IMR-90 (cell line): ENCODE results near the gene SHROOM4. TPM values are rescaled to one million over a fixed set of nuclear protein-coding genes. Genes with fewer than 3 reads are reported as not detected.

Experiments
- ATAC-seq: fragments of 200-7000 bp; cut with Tn5 transposase; 2 replicates; pipeline ENCODE4 v1.9.1; 2020; ENCODE audit warnings: low read depth, mild to moderate bottlenecking, moderate library complexity
- BruUV-seq: library from RNA; stranded (reverse); fragments of 400-500 nt; replicated peaks from 2 replicates; lab custom pipeline; 2021; lab: Mats Ljungman, UMichigan
- CTCF ChIA-PET: fragments of 300-600 bp; formaldehyde crosslinking; extraction: SDS; loops from one replicate; lab custom pipeline; 2021; ENCODE audit warnings: antibody characterized with exemption; lab: Yijun Ruan, JAX
- POLR2A ChIA-PET: fragments of 300-600 bp; sonication (Branson Sonifier 250); formaldehyde crosslinking; loops from one replicate; lab custom pipeline; 2022; ENCODE audit warnings: antibody characterized with exemption; ENCODE audit not compliant: unreplicated experiment; lab: Charles Lee
- DNase-seq: peaks from one replicate; pipeline ENCODE4 v3.0.0; 2013
- H2AFZ ChIP-seq: replicated peaks from 2 replicates; pipeline ENCODE3; 2013; ENCODE audit warnings: low read length, mild to moderate bottlenecking; ENCODE audit not compliant: poor library complexity
- H2AK5ac ChIP-seq: 2 replicates; pipeline ENCODE4 v1.6.1; 2013; ENCODE audit warnings: low read depth, low read length, inconsistent platforms
- H2AK9ac ChIP-seq: replicated peaks from 2 replicates; pipeline ENCODE3; 2013; ENCODE audit warnings: mild to moderate bottlenecking, low read depth, low read length, moderate library complexity; ENCODE audit not compliant: poor library complexity
- H2BK120ac ChIP-seq: 2 replicates; pipeline ENCODE4 v1.6.1; 2013; ENCODE audit warnings: low read depth, low read length, inconsistent platforms
- H2BK15ac ChIP-seq: 3 replicates; pipeline ENCODE4 v1.6.1; 2013; ENCODE audit warnings: low read depth, low read length, inconsistent platforms
- H2BK20ac ChIP-seq: 2 replicates; pipeline ENCODE4 v1.6.1; 2013; ENCODE audit warnings: low read depth, mild to moderate bottlenecking, inconsistent platforms, low read length, moderate library complexity
- H2BK5ac ChIP-seq: 2 replicates; pipeline ENCODE4 v1.6.1; 2013; ENCODE audit warnings: mild to moderate bottlenecking, low read depth, low read length, inconsistent platforms; ENCODE audit not compliant: poor library complexity, severe bottlenecking
- H3K14ac ChIP-seq: replicated peaks from 2 replicates; pipeline ENCODE4 v1.6.1; 2013; ENCODE audit warnings: low read depth, low read length, inconsistent platforms
- H3K18ac ChIP-seq: 2 replicates; pipeline ENCODE4 v1.6.1; 2013; ENCODE audit warnings: low read depth, low read length, control low read depth
- H3K23ac ChIP-seq: 2 replicates; pipeline ENCODE4 v1.6.1; 2013; ENCODE audit warnings: low read depth, low read length, inconsistent platforms
- H3K27ac ChIP-seq: 2 replicates; pipeline ENCODE4 v1.5.1; 2013; ENCODE audit warnings: mild to moderate bottlenecking, control low read depth, low read length; ENCODE audit not compliant: insufficient read depth
- H3K27me3 ChIP-seq: 2 replicates; pipeline ENCODE4 v1.6.1; 2013; ENCODE audit warnings: low read length; ENCODE audit not compliant: control insufficient read depth, insufficient read depth
- H3K36me3 ChIP-seq: 2 replicates; pipeline ENCODE4 v1.6.1; 2013; ENCODE audit warnings: low read length, mixed read lengths; ENCODE audit not compliant: control insufficient read depth, insufficient read depth
- H3K4ac ChIP-seq: 2 replicates; pipeline ENCODE4 v1.6.1; 2013; ENCODE audit warnings: low read depth, low read length, inconsistent platforms
- H3K4me1 ChIP-seq: 2 replicates; pipeline ENCODE4 v1.6.1; 2013; ENCODE audit warnings: low read length, mixed read lengths; ENCODE audit not compliant: control insufficient read depth, insufficient read depth
- H3K4me2 ChIP-seq: 2 replicates; pipeline ENCODE4 v1.6.1; 2013; ENCODE audit warnings: low read depth, mild to moderate bottlenecking, control low read depth, low read length, moderate library complexity
- H3K4me3 ChIP-seq: 2 replicates; pipeline ENCODE4 v1.5.1; 2013; ENCODE audit warnings: low read depth, mild to moderate bottlenecking, control low read depth, low read length, moderate library complexity; ENCODE audit not compliant: insufficient read depth
- H3K56ac ChIP-seq: 2 replicates; pipeline ENCODE4 v1.6.1; 2013; ENCODE audit warnings: low read length, inconsistent platforms; ENCODE audit not compliant: insufficient read depth; ENCODE audit errors: extremely low read depth
- H3K79me1 ChIP-seq, 2 experiments: 2 replicates each; pipeline ENCODE4 v1.6.1; 2013; ENCODE audit warnings: low read length in 2 of 2, inconsistent platforms in 1 of 2, low read depth in 1 of 2
- H3K9ac ChIP-seq: 2 replicates; pipeline ENCODE4 v1.6.1; 2013; ENCODE audit warnings: low read depth, low read length, control low read depth
- H3K9me1 ChIP-seq: 2 replicates; pipeline ENCODE4 v1.6.1; 2013; ENCODE audit warnings: low read length, inconsistent platforms; ENCODE audit not compliant: insufficient read depth
- H3K9me3 ChIP-seq: 2 replicates; pipeline ENCODE4 v1.6.1; 2013; ENCODE audit warnings: low read length; ENCODE audit not compliant: control insufficient read depth, insufficient read depth
- H4K20me1 ChIP-seq: 2 replicates; pipeline ENCODE4 v1.6.1; 2013; ENCODE audit warnings: low read length, inconsistent platforms; ENCODE audit not compliant: insufficient read depth
- H4K5ac ChIP-seq: 2 replicates; pipeline ENCODE4 v1.6.1; 2013; ENCODE audit warnings: mild to moderate bottlenecking, low read depth, low read length, control low read depth
- H4K8ac ChIP-seq, 2 experiments: 2 replicates each; pipeline ENCODE4 v1.6.1; 2013; ENCODE audit warnings: low read depth in 2 of 2, low read length in 2 of 2, control low read depth in 1 of 2, inconsistent platforms in 1 of 2
- H4K91ac ChIP-seq: 2 replicates; pipeline ENCODE4 v1.6.1; 2013; ENCODE audit warnings: low read depth, low read length, inconsistent platforms; ENCODE audit not compliant: insufficient read depth
- BHLHE40 ChIP-seq: fragments of 150-350 bp; IDR thresholded peaks from 2 replicates; pipeline ENCODE4 v1.6.1; 2016; ENCODE audit warnings: mild to moderate bottlenecking, low read depth, low read length
- CEBPB ChIP-seq: IDR thresholded peaks from 2 replicates; pipeline ENCODE4 v1.6.1; 2012; ENCODE audit warnings: low read depth, low read length, improper control_type of control experiment
- CHD1 ChIP-seq: IDR thresholded peaks from 2 replicates; pipeline ENCODE4 v1.6.1; 2012; ENCODE audit warnings: low read depth, low read length, improper control_type of control experiment
- CTCF ChIP-seq: conservative IDR thresholded peaks from 2 replicates; pipeline ENCODE4 v1.5.1; 2012; ENCODE audit warnings: mild to moderate bottlenecking, low read depth, low read length, improper control_type of control experiment
- ELK1 ChIP-seq: fragments of 150-350 bp; IDR thresholded peaks from 2 replicates; pipeline ENCODE4 v1.6.1; 2016; ENCODE audit warnings: low read depth, mild to moderate bottlenecking, low read length, moderate library complexity, borderline replicate concordance
- MAFK ChIP-seq: IDR thresholded peaks from 2 replicates; pipeline ENCODE4 v1.6.1; 2012; ENCODE audit warnings: low read depth, low read length, improper control_type of control experiment
- MAZ ChIP-seq: IDR thresholded peaks from 2 replicates; pipeline ENCODE4 v1.6.1; 2012; ENCODE audit warnings: low read depth, mild to moderate bottlenecking, low read length, improper control_type of control experiment, moderate library complexity, borderline replicate concordance
- MXI1 ChIP-seq: IDR thresholded peaks from 2 replicates; pipeline ENCODE4 v1.6.1; 2012; ENCODE audit warnings: low read depth, mild to moderate bottlenecking, low read length, moderate library complexity, borderline replicate concordance
- NFE2L2 ChIP-seq: fragments of 150-350 bp; IDR thresholded peaks from 2 replicates; pipeline ENCODE4 v1.6.1; 2016; ENCODE audit warnings: low read depth, mild to moderate bottlenecking, low read length
- RAD21 ChIP-seq: IDR thresholded peaks from 2 replicates; pipeline ENCODE4 v1.6.1; 2012; ENCODE audit warnings: low read length, improper control_type of control experiment
- RCOR1 ChIP-seq: IDR thresholded peaks from 2 replicates; pipeline ENCODE4 v1.6.1; 2012; ENCODE audit warnings: mild to moderate bottlenecking, low read length, improper control_type of control experiment; ENCODE audit not compliant: insufficient replicate concordance
- RFX5 ChIP-seq: IDR thresholded peaks from 2 replicates; pipeline ENCODE4 v1.8.0; 2012; ENCODE audit warnings: low read depth, mild to moderate bottlenecking, low read length, moderate library complexity
- USF2 ChIP-seq: fragments of 150-350 bp; IDR thresholded peaks from 2 replicates; pipeline ENCODE4 v1.6.1; 2017; ENCODE audit warnings: mild to moderate bottlenecking, antibody characterized with exemption, low read length, low read depth
- whole genome bisulfite sequencing, 2 experiments: methylation state at CpG; one replicate each; pipeline versions ENCODE4 v1.1.5 to v1.1.7; 2013; ENCODE audit warnings: missing lambda C conversion rate in 2 of 2; ENCODE audit not compliant: insufficient read length in 1 of 2; ENCODE audit errors: extremely low coverage in 2 of 2; 5-methylcytosine and 5-hydroxymethylcytosine counted together
- dilution Hi-C: fragments of 300-500 bp; cut with HindIII; formaldehyde crosslinking; loops from one replicate; pipeline ENCODE4 v1.14.3; 2018; ENCODE audit warnings: low sequenced_read_pairs; ENCODE audit not compliant: unreplicated experiment
- in situ Hi-C: fragments of 300-500 bp; cut with MboI; formaldehyde crosslinking; loops from 3 replicates; pipeline ENCODE4 v1.14.3; 2019; ENCODE audit warnings: low sequenced_read_pairs, inconsistent platforms, mixed read lengths
- intact Hi-C: fragments of 100-400 bp; cut with micrococcal nuclease; formaldehyde crosslinking; loops from 2 replicates; pipeline ENCODE4 v1.10.0; 2022
- polyA plus RNA-seq, 3 experiments: library from polyadenylated mRNA; depleted of rRNA; stranded (reverse); fragments of >200 nt; gene quantifications; 2 replicates each; pipeline ENCODE4 v1.2.3, GENCODE V29; 2012; ENCODE audit warnings: low replicate concordance in 1 of 3
- total RNA-seq: library from RNA; depleted of rRNA; stranded (reverse); fragments of >200 nt; gene quantifications from 2 replicates; pipeline ENCODE4 v1.2.3, GENCODE V29; 2012

SHROOM4 gene
- total and polyA plus RNA-seq, 2 of the 4 experiments (the other 2 are of a cell fraction), result 1.0 to 2.2 TPM

DNA sequence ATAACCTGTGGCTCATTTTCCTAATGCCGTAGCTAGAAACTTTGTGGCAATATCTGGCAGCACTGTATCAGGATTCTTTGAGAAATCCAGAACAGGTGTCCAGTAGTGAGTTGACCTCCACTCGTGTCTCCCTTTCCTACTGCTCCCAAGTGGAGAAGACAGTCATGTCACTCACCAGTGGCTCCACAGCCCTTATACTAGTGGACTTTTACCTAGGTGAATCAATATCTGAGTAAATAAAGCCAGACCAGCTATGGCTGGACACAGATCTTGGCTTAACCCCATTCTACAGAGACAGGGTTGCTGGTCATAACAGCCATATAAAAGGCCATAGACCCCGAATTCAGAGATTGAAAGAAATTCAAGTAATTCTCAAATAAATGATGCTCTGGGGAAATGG, 46.5 kb upstream of the SHROOM4 start:
- H2BK120ac ChIP-seq, result no peak overlapping the region
- H2AK9ac ChIP-seq, result no peak overlapping the region
- intact Hi-C loops, result no loop called here
- no peak overlapping the region for H2BK5ac ChIP-seq
- H3K4me1 ChIP-seq, result no peaks in the 10 kb centered on the region
- H3K56ac ChIP-seq, result no peak overlapping the region
- DNase-seq (no peak), ATAC-seq (no peak)
- in situ Hi-C loops, result no loop called here
- no peak overlapping the region for H4K5ac ChIP-seq
- dilution Hi-C loops, result no loop called here
- no peak overlapping the region for H4K91ac ChIP-seq
- H3K4me3 ChIP-seq, result no peak overlapping the region
- ChIA-PET CTCF (no interaction called here), POLR2A (no interaction called here)
- peaks cover 1% of the 10 kb centered on the region; the same call in 1 of the 2 replicates for H3K27me3 ChIP-seq
- no peaks in the 10 kb centered on the region for H3K79me1 ChIP-seq
- TF ChIP-seq RCOR1, result no peak
- no peak for TF ChIP-seq CHD1
- no peak for TF ChIP-seq MAZ
- no peak for TF ChIP-seq RFX5
- no peak for TF ChIP-seq NFE2L2
- no peak for TF ChIP-seq CEBPB
- TF ChIP-seq MAFK, result no peak
- TF ChIP-seq CTCF, result no peak
- no peak for TF ChIP-seq BHLHE40
- no peak for TF ChIP-seq ELK1
- TF ChIP-seq USF2, result no peak
- TF ChIP-seq MXI1, result no peak
- TF ChIP-seq RAD21, result no peak
- no peak overlapping the region for H4K8ac ChIP-seq
- no peaks in the 10 kb centered on the region for H3K36me3 ChIP-seq
- H2AK5ac ChIP-seq, result no peak overlapping the region
- no peak overlapping the region for H2BK20ac ChIP-seq
- H3K18ac ChIP-seq, result no peak overlapping the region
- H3K4ac ChIP-seq, result no peak overlapping the region
- H3K9ac ChIP-seq, result no peak overlapping the region
- no peaks in the 10 kb centered on the region for H3K9me3 ChIP-seq
- no CpG with 5 or more reads among the region's 3 CpGs for WGBS, 2 experiments
- H3K4me2 ChIP-seq, result no peak overlapping the region
- no TSS peak for BruUV-seq
- H4K20me1 ChIP-seq, result no peaks in the 10 kb centered on the region
- no peak overlapping the region for H3K27ac ChIP-seq
- H3K23ac ChIP-seq, result no peak overlapping the region
- H2AFZ ChIP-seq, result no peak overlapping the region
- no peak overlapping the region for H3K14ac ChIP-seq
- H2BK15ac ChIP-seq, result no peak overlapping the region
- H3K9me1 ChIP-seq, result no peaks in the 10 kb centered on the region
